ENCODE data around the gene MCOLN3. TPM values are rescaled to one million over a fixed set of nuclear protein-coding genes. Genes with fewer than 3 reads are reported as not detected.

Gene MCOLN3
- polyA plus RNA-seq, 1 of the 3 experiments (the other 2 are of a cell fraction) = not detected

GRCh38 chr1:84969489-84970250 is 78.6 kb downstream of the MCOLN3 start:
- POLR2A ChIA-PET = no interaction called here
- no peaks in the 10 kb centered on the region for H3K36me3 ChIP-seq (replicated peaks in 1 of 2; ENCODE audit: control insufficient read depth in 1 of 2, insufficient read depth in 2 of 2, low read length in 1 of 2)
- H3K4me2 ChIP-seq = no peak overlapping the region
- no peaks in the 10 kb centered on the region for H3K4me1 ChIP-seq (ENCODE audit: control insufficient read depth in 1 of 2, insufficient read depth in 2 of 2, low read depth in 1 of 2, low read length in 1 of 2)
- H3F3A ChIP-seq (replicated peaks; ENCODE audit: insufficient read depth) = no peaks in the 10 kb centered on the region
- no peak overlapping the region for H3K4me3 ChIP-seq (ENCODE audit: low read depth in 2 of 2, low read length in 1 of 2)
- CTCF ChIA-PET = no interaction called here
- H2AFZ ChIP-seq (ENCODE audit: low read depth) = no peak overlapping the region
- no peaks in the 10 kb centered on the region for H3K79me2 ChIP-seq (ENCODE audit: insufficient read depth)
- H3K9me3 ChIP-seq = no peaks in the 10 kb centered on the region
- no peak overlapping the region for H3K27ac ChIP-seq (ENCODE audit: low read depth in 2 of 2, low read length in 1 of 2)
- H3K27me3 ChIP-seq (ENCODE audit: insufficient read depth) = 0 out of 2 replicates have a peak, but pooled peaks cover 8% of the 10 kb centered on the region
- no peak overlapping the region for H3K9ac ChIP-seq
- DNase-seq = no peak
- no peaks in the 10 kb centered on the region for H3K9me2 ChIP-seq
- no peaks in the 10 kb centered on the region for H4K20me1 ChIP-seq (ENCODE audit: insufficient read depth)
- WGBS (ENCODE audit: low lambda C conversion rate) = 49% methylated on average over 7 of the region's 7 CpGs
- TF ChIP-seq, protein P1, sequence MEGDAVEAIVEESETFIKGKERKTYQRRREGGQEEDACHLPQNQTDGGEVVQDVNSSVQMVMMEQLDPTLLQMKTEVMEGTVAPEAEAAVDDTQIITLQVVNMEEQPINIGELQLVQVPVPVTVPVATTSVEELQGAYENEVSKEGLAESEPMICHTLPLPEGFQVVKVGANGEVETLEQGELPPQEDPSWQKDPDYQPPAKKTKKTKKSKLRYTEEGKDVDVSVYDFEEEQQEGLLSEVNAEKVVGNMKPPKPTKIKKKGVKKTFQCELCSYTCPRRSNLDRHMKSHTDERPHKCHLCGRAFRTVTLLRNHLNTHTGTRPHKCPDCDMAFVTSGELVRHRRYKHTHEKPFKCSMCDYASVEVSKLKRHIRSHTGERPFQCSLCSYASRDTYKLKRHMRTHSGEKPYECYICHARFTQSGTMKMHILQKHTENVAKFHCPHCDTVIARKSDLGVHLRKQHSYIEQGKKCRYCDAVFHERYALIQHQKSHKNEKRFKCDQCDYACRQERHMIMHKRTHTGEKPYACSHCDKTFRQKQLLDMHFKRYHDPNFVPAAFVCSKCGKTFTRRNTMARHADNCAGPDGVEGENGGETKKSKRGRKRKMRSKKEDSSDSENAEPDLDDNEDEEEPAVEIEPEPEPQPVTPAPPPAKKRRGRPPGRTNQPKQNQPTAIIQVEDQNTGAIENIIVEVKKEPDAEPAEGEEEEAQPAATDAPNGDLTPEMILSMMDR (IDR thresholded peaks at IDR 0.05) = no peak
- TF ChIP-seq GATA2 (CRISPR knock-in tag; IDR thresholded peaks at IDR 0.05) (no peak), FOSL2 (IDR thresholded peaks at IDR 0.05; ENCODE audit: borderline replicate concordance, low read depth) (no peak), SMC3 (IDR thresholded peaks at IDR 0.05; ENCODE audit: low read depth, low read length) (no peak), FOXM1 (IDR thresholded peaks at IDR 0.05; ENCODE audit: low read depth) (no peak), FOXJ3 (CRISPR knock-in tag; IDR thresholded peaks at IDR 0.05) (no peak), POLR2AphosphoS5 (IDR thresholded peaks at IDR 0.05; ENCODE audit: low read depth, low read length) (no peak), TAF1 (IDR thresholded peaks at IDR 0.05; ENCODE audit: borderline replicate concordance, low read depth, low read length) (no peak), RCOR1 (IDR thresholded peaks at IDR 0.05; ENCODE audit: low read length) (no peak), MXI1 (IDR thresholded peaks at IDR 0.05; ENCODE audit: low read depth, low read length) (no peak), USF2 (IDR thresholded peaks at IDR 0.05; ENCODE audit: borderline replicate concordance, low read depth, low read length) (no peak), SIN3A (IDR thresholded peaks at IDR 0.05; ENCODE audit: borderline replicate concordance, low read depth, low read length) (no peak), MEF2A (IDR thresholded peaks at IDR 0.05; ENCODE audit: borderline replicate concordance, low read depth) (no peak), USF1 (IDR thresholded peaks at IDR 0.05; ENCODE audit: borderline replicate concordance, low read depth) (no peak), JUND (IDR thresholded peaks at IDR 0.05) (no peak), MAX (IDR thresholded peaks at IDR 0.05; ENCODE audit: low read depth) (no peak), YY1 (IDR thresholded peaks at IDR 0.05; ENCODE audit: low read depth) (no peak), TEAD4 (IDR thresholded peaks at IDR 0.05; ENCODE audit: borderline replicate concordance, insufficient read depth) (no peak), NRF1 (IDR thresholded peaks at IDR 0.05; ENCODE audit: low read depth, low read length) (no peak)
- TF ChIP-seq, protein P2, sequence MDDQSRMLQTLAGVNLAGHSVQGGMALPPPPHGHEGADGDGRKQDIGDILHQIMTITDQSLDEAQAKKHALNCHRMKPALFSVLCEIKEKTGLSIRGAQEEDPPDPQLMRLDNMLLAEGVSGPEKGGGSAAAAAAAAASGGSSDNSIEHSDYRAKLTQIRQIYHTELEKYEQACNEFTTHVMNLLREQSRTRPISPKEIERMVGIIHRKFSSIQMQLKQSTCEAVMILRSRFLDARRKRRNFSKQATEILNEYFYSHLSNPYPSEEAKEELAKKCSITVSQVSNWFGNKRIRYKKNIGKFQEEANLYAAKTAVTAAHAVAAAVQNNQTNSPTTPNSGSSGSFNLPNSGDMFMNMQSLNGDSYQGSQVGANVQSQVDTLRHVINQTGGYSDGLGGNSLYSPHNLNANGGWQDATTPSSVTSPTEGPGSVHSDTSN (IDR thresholded peaks at IDR 0.05) = no peak

Data from SK-N-SH (cell line).